Chondrocyte (in vitro differentiated cells): ENCODE data around the gene NPAS1. TPM values are rescaled to one million over a fixed set of nuclear protein-coding genes. Genes with fewer than 3 reads are reported as not detected.

Experiments used
- DNase-seq: peaks from one replicate; pipeline ENCODE4 v3.0.0; 2021; ENCODE audit warnings: mixed read lengths, low spot score
- H3K27ac Mint-ChIP-seq: one replicate; pipeline ENCODE4 v1.8.0; 2021; ENCODE audit warnings: mild to moderate bottlenecking, moderate library complexity, mixed read lengths; ENCODE audit not compliant: unreplicated experiment
- H3K27me3 Mint-ChIP-seq: 2 replicates; pipeline ENCODE4 v1.8.0; 2021; ENCODE audit warnings: low read depth, mixed read lengths
- H3K36me3 Mint-ChIP-seq: 2 replicates; pipeline ENCODE4 v1.8.0; 2021; ENCODE audit warnings: low read depth, mixed read lengths
- H3K4me1 Mint-ChIP-seq: 2 replicates; pipeline ENCODE4 v1.8.0; 2021; ENCODE audit warnings: low read depth, mild to moderate bottlenecking, mixed read lengths
- H3K4me3 Mint-ChIP-seq: one replicate; pipeline ENCODE4 v1.8.0; 2021; ENCODE audit warnings: mild to moderate bottlenecking, moderate library complexity, mixed read lengths; ENCODE audit not compliant: unreplicated experiment
- H3K9me3 Mint-ChIP-seq: 2 replicates; pipeline ENCODE4 v1.8.0; 2021; ENCODE audit warnings: low read depth, mixed read lengths
- CTCF ChIP-seq: fragments of 200-600 bp; sonication (generic); IDR thresholded peaks from 2 replicates; pipeline ENCODE4 v1.5.0; 2021; ENCODE audit warnings: antibody characterized with exemption, mild to moderate bottlenecking, moderate library complexity
- total RNA-seq: library from RNA; stranded (reverse); gene quantifications from 3 replicates; pipeline ENCODE4 v1.2.1, GENCODE V29; 2021

NPAS1 gene
- total RNA-seq, 1 donor from 2014 or later = 1.7 TPM

- no peaks in the 10 kb centered on the region for H3K27me3 Mint-ChIP-seq
- no peaks in the 10 kb centered on the region for H3K4me1 Mint-ChIP-seq
- no peak overlapping the region for H3K4me3 Mint-ChIP-seq
- DNase-seq = no peak
- no peaks in the 10 kb centered on the region for H3K9me3 Mint-ChIP-seq
- H3K27ac Mint-ChIP-seq = peak overlapping the region; percentile 43
- peaks cover 22% of the 10 kb centered on the region for H3K36me3 Mint-ChIP-seq
- TF ChIP-seq CTCF = no peak
Measured at GRCh38 chr19:47070756-47071155, 51.1 kb downstream of the NPAS1 start.

- no peaks in the 10 kb centered on the region for H3K27me3 Mint-ChIP-seq
- H3K9me3 Mint-ChIP-seq = no peaks in the 10 kb centered on the region
- H3K27ac Mint-ChIP-seq = no peak overlapping the region
- no peak for DNase-seq
- no peaks in the 10 kb centered on the region for H3K4me1 Mint-ChIP-seq
- H3K4me3 Mint-ChIP-seq = no peak overlapping the region
- no peak for TF ChIP-seq CTCF
- peaks cover 22% of the 10 kb centered on the region for H3K36me3 Mint-ChIP-seq
Measured at GRCh38 chr19:47071731-47072130, 52.1 kb downstream of the NPAS1 start.

- Mint-ChIP-seq H3K36me3 (peaks cover 22% of the 10 kb centered on the region), H3K27ac (no peak overlapping the region), H3K4me1 (no peaks in the 10 kb centered on the region), H3K4me3 (no peak overlapping the region), H3K27me3 (no peaks in the 10 kb centered on the region), H3K9me3 (no peaks in the 10 kb centered on the region)
- TF ChIP-seq CTCF = no peak
- no peak for DNase-seq
Measured at GRCh38 chr19:47072323-47072722, 52.7 kb downstream of the NPAS1 start.

- Mint-ChIP-seq H3K27me3 (no peaks in the 10 kb centered on the region), H3K4me3 (no peak overlapping the region), H3K27ac (no peak overlapping the region), H3K4me1 (no peaks in the 10 kb centered on the region), H3K36me3 (peaks cover 19% of the 10 kb centered on the region), H3K9me3 (no peaks in the 10 kb centered on the region)
- no peak for DNase-seq
- no peak for TF ChIP-seq CTCF
Measured at GRCh38 chr19:47073574-47073973, 53.9 kb downstream of the NPAS1 start.

- Mint-ChIP-seq H3K4me1 (peaks cover 4% of the 10 kb centered on the region), H3K27ac (no peak overlapping the region), H3K4me3 (no peak overlapping the region), H3K9me3 (no peaks in the 10 kb centered on the region), H3K27me3 (no peaks in the 10 kb centered on the region), H3K36me3 (peaks cover 19% of the 10 kb centered on the region)
- no peak for DNase-seq
- TF ChIP-seq CTCF = no peak
Measured at GRCh38 chr19:47074621-47075020, 55.0 kb downstream of the NPAS1 start.
